ENCODE results near the gene FH.

GRCh38 chr1:241499910-241500309, 19.6 kb downstream of the FH start:
- TF ChIP-seq SMC3 (IDR thresholded peaks at IDR 0.05) = peak; percentile 60
- TF ChIP-seq SREBF2 (IDR thresholded peaks at IDR 0.05) = no peak
- TF ChIP-seq RFX5 (IDR thresholded peaks at IDR 0.05) = no peak
- no peak for TF ChIP-seq HMGXB4 (CRISPR knock-in tag; IDR thresholded peaks at IDR 0.05; ENCODE audit: borderline replicate concordance)
- peak; percentile 72 for TF ChIP-seq CTCF (IDR thresholded peaks at IDR 0.05)
- no peak for TF ChIP-seq MAZ (IDR thresholded peaks at IDR 0.05; ENCODE audit: borderline replicate concordance, low read depth, low read length)
- TF ChIP-seq POLR2A (IDR thresholded peaks at IDR 0.05; ENCODE audit: low read length) = no peak
- no peak for TF ChIP-seq EP300 (IDR thresholded peaks at IDR 0.05)
